Measurements from ENCODE around the gene TNIK. TPM values are rescaled to one million over a fixed set of nuclear protein-coding genes. Genes with fewer than 3 reads are reported as not detected.

Gene TNIK
- total and polyA plus RNA-seq, 4 donors = 3.7 to 9.8 (median 5.2) TPM

DNA sequence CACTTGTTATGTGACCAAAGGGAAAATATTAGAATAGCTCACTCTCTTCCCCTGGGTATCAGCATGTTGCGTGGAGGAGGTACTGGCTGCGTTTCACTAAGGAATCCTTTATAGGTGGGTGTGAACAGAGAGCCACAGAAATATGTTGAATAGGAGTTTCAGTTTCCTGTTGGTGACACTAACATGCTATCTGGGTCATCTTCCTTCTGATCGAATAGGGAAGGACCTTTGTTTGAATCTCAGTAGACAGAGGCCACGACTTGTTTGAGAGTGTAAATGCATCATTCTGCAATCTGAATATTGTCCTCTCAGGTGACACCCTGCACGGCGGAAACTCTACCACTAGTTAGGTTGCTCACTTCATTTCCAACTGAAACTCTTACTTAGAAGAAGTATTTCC is 275.8 kb downstream of the TNIK start:
- no peak for DNase-seq (ENCODE audit: low spot score)
- Histone ChIP-seq H3K27ac (ENCODE audit: low read depth in 1 of 2, low read length in 2 of 2) (no peak overlapping the region), H3K4me1 (ENCODE audit: control insufficient read depth in 4 of 4, insufficient read depth in 4 of 4, low read length in 3 of 4) (peaks cover 0 to 14% (median 4%) of the 10 kb centered on the region in 4 donors), H3K27me3 (ENCODE audit: control insufficient read depth in 4 of 4, insufficient read depth in 4 of 4, low read length in 3 of 4) (no peaks in the 10 kb centered on the region), H3K9ac (ENCODE audit: low read depth in 1 of 2, low read length in 2 of 2) (no peak overlapping the region), H3K9me3 (ENCODE audit: control insufficient read depth in 4 of 4, low read length in 3 of 4) (no peaks in the 10 kb centered on the region), H3K36me3 (ENCODE audit: control insufficient read depth in 4 of 4, insufficient read depth in 3 of 4, low read depth in 1 of 4, low read length in 3 of 4) (no peaks in the 10 kb centered on the region), H3K4me3 (ENCODE audit: low read depth in 1 of 3, low read length in 3 of 3) (no peak overlapping the region)
- no peak for TF ChIP-seq HNF4A (conservative IDR thresholded peaks at IDR 0.05)
- TF ChIP-seq, protein P1, sequence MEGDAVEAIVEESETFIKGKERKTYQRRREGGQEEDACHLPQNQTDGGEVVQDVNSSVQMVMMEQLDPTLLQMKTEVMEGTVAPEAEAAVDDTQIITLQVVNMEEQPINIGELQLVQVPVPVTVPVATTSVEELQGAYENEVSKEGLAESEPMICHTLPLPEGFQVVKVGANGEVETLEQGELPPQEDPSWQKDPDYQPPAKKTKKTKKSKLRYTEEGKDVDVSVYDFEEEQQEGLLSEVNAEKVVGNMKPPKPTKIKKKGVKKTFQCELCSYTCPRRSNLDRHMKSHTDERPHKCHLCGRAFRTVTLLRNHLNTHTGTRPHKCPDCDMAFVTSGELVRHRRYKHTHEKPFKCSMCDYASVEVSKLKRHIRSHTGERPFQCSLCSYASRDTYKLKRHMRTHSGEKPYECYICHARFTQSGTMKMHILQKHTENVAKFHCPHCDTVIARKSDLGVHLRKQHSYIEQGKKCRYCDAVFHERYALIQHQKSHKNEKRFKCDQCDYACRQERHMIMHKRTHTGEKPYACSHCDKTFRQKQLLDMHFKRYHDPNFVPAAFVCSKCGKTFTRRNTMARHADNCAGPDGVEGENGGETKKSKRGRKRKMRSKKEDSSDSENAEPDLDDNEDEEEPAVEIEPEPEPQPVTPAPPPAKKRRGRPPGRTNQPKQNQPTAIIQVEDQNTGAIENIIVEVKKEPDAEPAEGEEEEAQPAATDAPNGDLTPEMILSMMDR (IDR thresholded peaks at IDR 0.05; ENCODE audit: low read depth, low read length, missing input control) = no peak
- no peak for TF ChIP-seq FOXA2 (IDR thresholded peaks at IDR 0.05)
- 59% methylated on average over 6 of the region's 6 CpGs for WGBS

DNA sequence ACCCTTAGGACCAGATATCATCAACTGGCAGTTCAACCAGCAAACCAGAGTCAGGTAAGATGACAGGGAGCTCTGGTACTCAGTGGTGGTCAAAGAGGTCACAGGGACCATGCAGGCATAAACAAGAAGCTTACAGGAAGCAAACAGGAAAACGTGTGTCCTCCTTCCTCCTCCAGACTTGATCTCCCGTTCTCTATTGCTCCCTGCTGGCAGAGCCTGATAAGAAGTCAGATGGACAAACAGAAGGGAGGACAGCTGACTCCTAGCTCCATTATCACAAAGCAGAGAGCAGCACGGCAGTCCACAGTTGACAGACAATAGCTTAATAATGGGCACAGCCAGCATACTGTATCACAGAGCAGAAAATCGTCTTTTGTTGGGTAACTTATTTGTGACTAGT is 277.2 kb downstream of the TNIK start:
- H3K9me3 ChIP-seq (ENCODE audit: control insufficient read depth in 4 of 4, low read length in 3 of 4) = no peaks in the 10 kb centered on the region
- no peak overlapping the region for H3K4me3 ChIP-seq (ENCODE audit: low read depth in 1 of 3, low read length in 3 of 3)
- WGBS = 37% methylated on average over 4 of the region's 4 CpGs
- TF ChIP-seq, protein P2, sequence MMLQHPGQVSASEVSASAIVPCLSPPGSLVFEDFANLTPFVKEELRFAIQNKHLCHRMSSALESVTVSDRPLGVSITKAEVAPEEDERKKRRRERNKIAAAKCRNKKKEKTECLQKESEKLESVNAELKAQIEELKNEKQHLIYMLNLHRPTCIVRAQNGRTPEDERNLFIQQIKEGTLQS (IDR thresholded peaks at IDR 0.05) = no peak
- TF ChIP-seq SP1 (IDR thresholded peaks at IDR 0.05) (no peak), GABPA (IDR thresholded peaks at IDR 0.05 in 1 of 2, conservative IDR thresholded peaks at IDR 0.05 in 1 of 2) (no peak), EGR1 (IDR thresholded peaks at IDR 0.05; ENCODE audit: low read depth in 2 of 2) (no peak), FOXA2 (IDR thresholded peaks at IDR 0.05) (no peak), RAD21 (IDR thresholded peaks at IDR 0.05) (peak; percentile 79 to 85), HNF4G (IDR thresholded peaks at IDR 0.05) (no peak), JUND (IDR thresholded peaks at IDR 0.05) (no peak), FOXA1 (IDR thresholded peaks at IDR 0.05) (no peak), NR2F2 (IDR thresholded peaks at IDR 0.05) (no peak), TAF1 (conservative IDR thresholded peaks at IDR 0.05) (no peak)
- TF ChIP-seq, protein P3, sequence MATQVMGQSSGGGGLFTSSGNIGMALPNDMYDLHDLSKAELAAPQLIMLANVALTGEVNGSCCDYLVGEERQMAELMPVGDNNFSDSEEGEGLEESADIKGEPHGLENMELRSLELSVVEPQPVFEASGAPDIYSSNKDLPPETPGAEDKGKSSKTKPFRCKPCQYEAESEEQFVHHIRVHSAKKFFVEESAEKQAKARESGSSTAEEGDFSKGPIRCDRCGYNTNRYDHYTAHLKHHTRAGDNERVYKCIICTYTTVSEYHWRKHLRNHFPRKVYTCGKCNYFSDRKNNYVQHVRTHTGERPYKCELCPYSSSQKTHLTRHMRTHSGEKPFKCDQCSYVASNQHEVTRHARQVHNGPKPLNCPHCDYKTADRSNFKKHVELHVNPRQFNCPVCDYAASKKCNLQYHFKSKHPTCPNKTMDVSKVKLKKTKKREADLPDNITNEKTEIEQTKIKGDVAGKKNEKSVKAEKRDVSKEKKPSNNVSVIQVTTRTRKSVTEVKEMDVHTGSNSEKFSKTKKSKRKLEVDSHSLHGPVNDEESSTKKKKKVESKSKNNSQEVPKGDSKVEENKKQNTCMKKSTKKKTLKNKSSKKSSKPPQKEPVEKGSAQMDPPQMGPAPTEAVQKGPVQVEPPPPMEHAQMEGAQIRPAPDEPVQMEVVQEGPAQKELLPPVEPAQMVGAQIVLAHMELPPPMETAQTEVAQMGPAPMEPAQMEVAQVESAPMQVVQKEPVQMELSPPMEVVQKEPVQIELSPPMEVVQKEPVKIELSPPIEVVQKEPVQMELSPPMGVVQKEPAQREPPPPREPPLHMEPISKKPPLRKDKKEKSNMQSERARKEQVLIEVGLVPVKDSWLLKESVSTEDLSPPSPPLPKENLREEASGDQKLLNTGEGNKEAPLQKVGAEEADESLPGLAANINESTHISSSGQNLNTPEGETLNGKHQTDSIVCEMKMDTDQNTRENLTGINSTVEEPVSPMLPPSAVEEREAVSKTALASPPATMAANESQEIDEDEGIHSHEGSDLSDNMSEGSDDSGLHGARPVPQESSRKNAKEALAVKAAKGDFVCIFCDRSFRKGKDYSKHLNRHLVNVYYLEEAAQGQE (IDR thresholded peaks at IDR 0.05) = no peak
- TF ChIP-seq, protein P1 (IDR thresholded peaks at IDR 0.05; ENCODE audit: low read depth, low read length, missing input control) = peak; percentile 39
- TF ChIP-seq, protein P4, sequence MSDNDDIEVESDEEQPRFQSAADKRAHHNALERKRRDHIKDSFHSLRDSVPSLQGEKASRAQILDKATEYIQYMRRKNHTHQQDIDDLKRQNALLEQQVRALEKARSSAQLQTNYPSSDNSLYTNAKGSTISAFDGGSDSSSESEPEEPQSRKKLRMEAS (IDR thresholded peaks at IDR 0.05) = no peak
- no peaks in the 10 kb centered on the region for H3K27me3 ChIP-seq (ENCODE audit: control insufficient read depth in 4 of 4, insufficient read depth in 4 of 4, low read length in 3 of 4)
- H3K27ac ChIP-seq (ENCODE audit: low read depth in 1 of 2, low read length in 2 of 2) = no peak overlapping the region
- H3K9ac ChIP-seq (ENCODE audit: low read depth in 1 of 2, low read length in 2 of 2) = no peak overlapping the region
- peaks cover 0 to 11% (median 3%) of the 10 kb centered on the region in 4 donors for H3K4me1 ChIP-seq (ENCODE audit: control insufficient read depth in 4 of 4, insufficient read depth in 4 of 4, low read length in 3 of 4)
- H3K36me3 ChIP-seq (ENCODE audit: control insufficient read depth in 4 of 4, insufficient read depth in 3 of 4, low read depth in 1 of 4, low read length in 3 of 4) = no peaks in the 10 kb centered on the region
- peak; percentile 51 for DNase-seq (ENCODE audit: low spot score)
